GM12878 (cell line): ENCODE data around the gene TIMM10B.

Experiments used
- EZH2 ChIP-seq: IDR thresholded peaks from 2 replicates; pipeline ENCODE4 v1.6.1; 2012; ENCODE audit warnings: low read depth, mild to moderate bottlenecking, control low read depth, inconsistent platforms, low read length, borderline replicate concordance; ENCODE audit not compliant: control insufficient read depth
- FOXK2 ChIP-seq: fragments of 450-650 bp; IDR thresholded peaks from 2 replicates; pipeline ENCODE4 v1.6.1; 2017; ENCODE audit warnings: mild to moderate bottlenecking, moderate library complexity
- MEF2A ChIP-seq: IDR thresholded peaks from 2 replicates; pipeline ENCODE4 v1.6.1; 2011; ENCODE audit warnings: low read depth, mild to moderate bottlenecking, low read length, moderate library complexity; ENCODE audit not compliant: insufficient read depth
- RCOR1 ChIP-seq: conservative IDR thresholded peaks from 2 replicates; pipeline ENCODE4 v1.6.1; 2012; ENCODE audit warnings: low read depth, low read length, improper control_type of control experiment
- REST ChIP-seq: IDR thresholded peaks from 2 replicates; pipeline ENCODE4 v1.6.1; 2012; ENCODE audit warnings: mild to moderate bottlenecking, low read depth, low read length

DNA sequence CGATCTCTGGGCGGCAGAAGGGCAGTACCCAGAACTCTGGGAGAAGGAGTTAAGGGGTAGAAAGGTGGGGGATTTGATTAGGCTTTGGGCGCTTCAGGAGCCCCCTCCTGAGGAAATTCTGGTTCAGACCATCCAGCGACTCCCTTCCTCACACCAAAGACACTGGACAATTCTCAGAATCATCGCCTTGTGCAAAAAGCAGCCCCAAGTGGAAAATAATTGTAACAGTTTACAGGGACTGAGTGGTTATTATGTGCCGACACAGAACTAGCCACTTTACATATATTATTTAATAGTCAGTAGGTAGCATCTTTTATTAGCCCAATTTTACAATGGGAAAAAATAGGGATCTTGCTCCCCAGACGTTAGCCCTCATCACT, 6.9 kb upstream of the TIMM10B start:
- no peak for TF ChIP-seq EZH2
- no peak for TF ChIP-seq FOXK2
- TF ChIP-seq MEF2A = no peak
- no peak for TF ChIP-seq REST
- TF ChIP-seq RCOR1 = no peak
